ENCODE results near the gene RABL3.

Gene RABL3

DNA sequence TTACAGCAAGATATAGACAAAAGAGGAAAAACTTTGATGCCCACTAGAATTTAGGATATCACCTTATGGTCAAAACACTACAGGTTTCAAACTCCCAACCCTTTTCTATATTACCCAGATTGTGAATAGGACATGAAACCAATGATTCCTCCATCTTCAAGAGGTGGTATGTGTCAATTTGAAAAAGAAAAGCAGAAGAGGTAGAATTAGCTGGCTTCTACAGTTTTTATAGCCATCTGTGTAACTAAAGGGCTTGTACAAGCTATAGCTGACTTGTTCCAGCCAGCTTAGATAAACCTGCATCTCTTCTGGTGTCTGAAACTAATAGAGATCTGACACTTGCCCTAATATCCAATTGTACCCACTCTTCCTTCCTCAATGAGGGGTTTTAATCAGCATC lies 35.4 kb downstream of the RABL3 start:
- no peak overlapping the region for H3K4me3 ChIP-seq (ENCODE audit: low read length)
- no peak overlapping the region for H3K9ac ChIP-seq (ENCODE audit: low read depth, low read length)
- H3K9me3 ChIP-seq (ENCODE audit: insufficient read depth, low read depth, low read length), result peaks cover 2% of the 10 kb centered on the region; the same call in 1 of the 2 replicates
- H3K36me3 ChIP-seq (ENCODE audit: insufficient read depth, low read depth, low read length), result 0 out of 2 replicates have a peak, but pooled peaks cover 11% of the 10 kb centered on the region
- H3K27ac ChIP-seq (ENCODE audit: low read length), result no peak overlapping the region
- H3K27me3 ChIP-seq (ENCODE audit: insufficient read depth, low read length), result no peaks in the 10 kb centered on the region
- H3K4me1 ChIP-seq (ENCODE audit: insufficient read depth, low read length), result no peaks in the 10 kb centered on the region

DNA sequence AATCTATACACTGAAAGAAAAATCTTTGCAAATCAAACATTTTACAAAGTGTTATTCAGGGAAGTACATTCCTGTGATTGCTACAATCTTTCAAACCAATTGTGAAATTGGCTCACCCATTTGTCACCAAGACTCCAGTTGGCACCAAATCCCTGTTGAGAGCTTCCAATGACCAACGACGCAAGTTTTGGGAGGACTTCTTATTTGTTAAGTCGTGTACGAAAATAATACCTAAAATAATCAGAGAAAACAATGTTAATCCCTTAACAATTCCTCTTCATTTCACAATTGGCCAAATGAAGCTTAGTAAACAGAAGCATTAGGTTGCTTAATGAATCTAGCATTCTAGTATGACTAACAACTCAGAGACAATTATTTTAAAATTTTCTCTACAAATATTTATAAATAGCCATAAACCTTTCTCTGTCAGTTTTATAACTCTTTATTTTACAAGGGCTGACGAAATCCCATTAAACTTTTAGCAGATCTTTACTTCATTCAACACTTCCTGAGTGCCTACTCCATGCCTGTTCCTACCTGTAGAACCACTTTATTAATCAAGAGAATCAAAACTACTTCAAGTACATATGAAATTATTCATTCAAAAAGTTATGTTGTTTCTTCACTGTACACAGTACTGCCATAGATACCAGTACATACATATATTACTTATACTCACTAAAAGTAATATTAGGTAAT lies 36.3 kb downstream of the RABL3 start:
- Histone ChIP-seq H3K27ac (ENCODE audit: low read length) (no peak overlapping the region), H3K4me3 (ENCODE audit: low read length) (no peak overlapping the region), H3K4me1 (ENCODE audit: insufficient read depth, low read length) (no peaks in the 10 kb centered on the region), H3K9me3 (ENCODE audit: insufficient read depth, low read depth, low read length) (peaks cover 2% of the 10 kb centered on the region; the same call in 1 of the 2 replicates), H3K27me3 (ENCODE audit: insufficient read depth, low read length) (no peaks in the 10 kb centered on the region), H3K36me3 (ENCODE audit: insufficient read depth, low read depth, low read length) (0 out of 2 replicates have a peak, but pooled peaks cover 11% of the 10 kb centered on the region), H3K9ac (ENCODE audit: low read depth, low read length) (no peak overlapping the region)

DNA sequence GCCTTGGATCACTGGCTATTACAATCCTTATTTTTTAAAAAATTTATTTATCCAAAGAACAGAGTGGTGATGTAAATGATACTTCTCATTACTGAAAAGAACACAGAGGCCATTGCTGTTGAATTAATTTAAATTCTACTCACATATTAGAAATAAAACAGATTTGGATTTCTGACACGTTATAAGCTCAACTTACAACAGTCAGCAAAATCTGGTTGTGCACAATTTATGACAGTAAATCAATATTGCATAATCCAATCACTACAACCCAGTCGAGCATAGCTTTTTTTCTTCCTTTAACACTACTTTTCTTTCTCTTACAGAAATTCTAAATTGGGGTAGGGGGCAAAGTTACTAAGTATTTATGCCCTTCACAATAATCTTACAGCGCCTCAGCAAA lies 43.0 kb downstream of the RABL3 start:
- Histone ChIP-seq H3K27ac (ENCODE audit: low read length) (no peak overlapping the region), H3K27me3 (ENCODE audit: insufficient read depth, low read length) (no peaks in the 10 kb centered on the region), H3K9me3 (ENCODE audit: insufficient read depth, low read depth, low read length) (peaks cover 2% of the 10 kb centered on the region; the same call in 1 of the 2 replicates), H3K4me1 (ENCODE audit: insufficient read depth, low read length) (peaks cover 10% of the 10 kb centered on the region; the same call in 1 of the 2 replicates), H3K4me3 (ENCODE audit: low read length) (no peak overlapping the region), H3K36me3 (ENCODE audit: insufficient read depth, low read depth, low read length) (0 out of 2 replicates have a peak, but pooled peaks cover 5% of the 10 kb centered on the region), H3K9ac (ENCODE audit: low read depth, low read length) (no peak overlapping the region)

DNA sequence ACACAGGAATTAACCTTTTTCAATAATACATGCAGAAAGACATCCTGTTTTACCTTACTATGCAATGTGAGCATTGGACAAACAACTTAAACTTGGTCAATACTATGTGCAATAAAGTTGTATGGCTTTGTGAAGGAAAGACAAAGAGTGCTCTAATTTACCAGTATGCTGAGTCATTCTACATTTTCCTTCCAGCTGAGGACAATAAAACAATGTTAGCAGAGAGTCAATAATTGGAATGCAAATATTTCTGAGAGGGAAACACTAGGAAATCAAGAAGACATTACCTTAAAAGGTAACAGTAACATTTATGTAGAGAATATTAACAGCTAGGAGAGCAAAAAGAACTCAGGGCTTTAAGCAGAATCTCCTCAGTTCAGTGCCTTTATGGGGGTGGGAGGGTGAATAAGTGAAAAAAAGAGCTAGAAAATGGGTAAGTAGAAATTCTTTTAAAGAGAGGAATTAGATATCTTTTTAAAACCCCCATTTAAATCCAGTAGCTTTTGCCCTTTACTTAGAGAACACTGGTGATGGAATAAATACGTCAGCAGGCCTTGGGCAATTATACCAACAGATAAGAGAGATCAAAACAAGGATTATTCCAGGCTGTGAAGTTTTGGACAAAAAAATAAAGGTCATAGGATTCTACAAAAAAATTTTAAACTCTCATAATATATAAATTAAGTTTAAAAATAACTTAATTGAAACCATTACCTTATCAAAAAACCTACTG lies 48.7 kb downstream of the RABL3 start:
- H3K4me3 ChIP-seq (ENCODE audit: low read length), result no peak overlapping the region
- no peaks in the 10 kb centered on the region for H3K27me3 ChIP-seq (ENCODE audit: insufficient read depth, low read length)
- H3K9ac ChIP-seq (ENCODE audit: low read depth, low read length), result peak overlapping the region; percentile 40; the same call in 1 of the 2 replicates
- no peaks in the 10 kb centered on the region for H3K9me3 ChIP-seq (ENCODE audit: insufficient read depth, low read depth, low read length)
- no peaks in the 10 kb centered on the region for H3K36me3 ChIP-seq (ENCODE audit: insufficient read depth, low read depth, low read length)
- peaks cover 28% of the 10 kb centered on the region; the same call in 1 of the 2 replicates for H3K4me1 ChIP-seq (ENCODE audit: insufficient read depth, low read length)
- peak overlapping the region; percentile 51 for H3K27ac ChIP-seq (ENCODE audit: low read length)

DNA sequence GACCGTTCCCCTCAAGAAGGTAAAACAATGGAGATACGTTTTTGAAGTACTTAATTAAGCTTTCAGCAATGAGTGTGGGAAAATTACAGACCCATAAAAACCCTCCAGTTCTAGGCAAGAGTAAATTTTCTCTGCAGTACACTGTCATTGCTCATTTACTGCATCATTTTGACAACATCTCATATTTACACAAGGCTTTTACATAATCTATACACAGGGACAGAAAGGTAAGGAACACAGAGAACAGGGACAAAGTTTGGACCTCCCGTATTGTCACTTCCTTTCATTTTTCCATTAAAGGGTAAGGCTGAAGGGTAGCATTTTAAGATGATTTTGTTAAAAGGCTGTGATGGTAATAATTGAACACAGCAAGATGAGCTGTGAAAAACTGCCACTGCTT lies 52.9 kb downstream of the RABL3 start:
- no peaks in the 10 kb centered on the region for H3K36me3 ChIP-seq (ENCODE audit: insufficient read depth, low read depth, low read length)
- no peak overlapping the region for H3K4me3 ChIP-seq (ENCODE audit: low read length)
- no peak overlapping the region for H3K9ac ChIP-seq (ENCODE audit: low read depth, low read length)
- H3K4me1 ChIP-seq (ENCODE audit: insufficient read depth, low read length), result peaks cover 18% of the 10 kb centered on the region; the same call in 1 of the 2 replicates
- H3K27ac ChIP-seq (ENCODE audit: low read length), result no peak overlapping the region
- no peaks in the 10 kb centered on the region for H3K27me3 ChIP-seq (ENCODE audit: insufficient read depth, low read length)
- H3K9me3 ChIP-seq (ENCODE audit: insufficient read depth, low read depth, low read length), result no peaks in the 10 kb centered on the region

DNA sequence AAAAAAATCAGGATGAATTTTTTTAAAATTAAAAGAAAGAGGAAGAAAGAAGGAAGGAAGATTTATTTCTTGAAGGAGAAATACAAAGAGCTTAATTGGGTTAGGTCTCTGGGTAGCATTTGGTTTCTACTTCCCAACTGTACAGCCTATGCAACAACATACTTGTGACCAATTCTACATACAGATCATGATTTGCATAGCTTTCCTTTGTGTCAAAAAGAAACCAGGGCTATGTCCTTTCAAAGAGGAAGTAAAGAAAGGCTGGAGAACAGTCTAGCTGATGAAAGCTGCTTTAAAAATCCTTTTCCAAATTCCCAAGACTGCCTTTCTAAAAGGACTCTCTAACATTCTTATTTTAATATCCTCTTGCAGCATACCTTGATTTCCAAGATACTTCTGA lies 54.2 kb downstream of the RABL3 start:
- no peak overlapping the region for H3K9ac ChIP-seq (ENCODE audit: low read depth, low read length)
- H3K27ac ChIP-seq (ENCODE audit: low read length), result no peak overlapping the region
- H3K27me3 ChIP-seq (ENCODE audit: insufficient read depth, low read length), result no peaks in the 10 kb centered on the region
- H3K4me1 ChIP-seq (ENCODE audit: insufficient read depth, low read length), result peaks cover 9% of the 10 kb centered on the region; the same call in 1 of the 2 replicates
- H3K9me3 ChIP-seq (ENCODE audit: insufficient read depth, low read depth, low read length), result no peaks in the 10 kb centered on the region
- H3K36me3 ChIP-seq (ENCODE audit: insufficient read depth, low read depth, low read length), result no peaks in the 10 kb centered on the region
- no peak overlapping the region for H3K4me3 ChIP-seq (ENCODE audit: low read length)

DNA sequence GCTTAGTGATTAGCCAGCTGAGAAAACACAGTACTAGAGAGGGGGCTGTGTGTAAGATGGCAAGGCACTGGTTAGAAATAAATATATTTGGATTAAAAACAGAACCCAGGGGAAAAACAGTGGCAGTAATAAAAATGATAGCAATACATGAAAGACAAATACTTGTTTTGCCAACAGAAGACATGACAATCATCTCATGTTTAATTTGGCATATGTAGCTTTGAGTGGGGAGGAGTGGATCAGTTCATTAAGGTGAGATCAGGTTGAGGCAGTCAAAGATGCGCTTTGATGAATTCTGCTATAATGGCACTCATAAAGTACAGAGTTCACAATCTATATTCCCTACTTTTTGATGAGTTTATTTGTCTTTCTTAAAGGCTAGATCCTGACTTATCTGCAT lies 56.9 kb downstream of the RABL3 start:
- H3K36me3 ChIP-seq (ENCODE audit: insufficient read depth, low read depth, low read length), result no peaks in the 10 kb centered on the region
- no peak overlapping the region for H3K4me3 ChIP-seq (ENCODE audit: low read length)
- H3K27me3 ChIP-seq (ENCODE audit: insufficient read depth, low read length), result no peaks in the 10 kb centered on the region
- H3K9me3 ChIP-seq (ENCODE audit: insufficient read depth, low read depth, low read length), result no peaks in the 10 kb centered on the region
- no peak overlapping the region for H3K27ac ChIP-seq (ENCODE audit: low read length)
- no peak overlapping the region for H3K9ac ChIP-seq (ENCODE audit: low read depth, low read length)
- H3K4me1 ChIP-seq (ENCODE audit: insufficient read depth, low read length), result peaks cover 27% of the 10 kb centered on the region; the same call in 1 of the 2 replicates

DNA sequence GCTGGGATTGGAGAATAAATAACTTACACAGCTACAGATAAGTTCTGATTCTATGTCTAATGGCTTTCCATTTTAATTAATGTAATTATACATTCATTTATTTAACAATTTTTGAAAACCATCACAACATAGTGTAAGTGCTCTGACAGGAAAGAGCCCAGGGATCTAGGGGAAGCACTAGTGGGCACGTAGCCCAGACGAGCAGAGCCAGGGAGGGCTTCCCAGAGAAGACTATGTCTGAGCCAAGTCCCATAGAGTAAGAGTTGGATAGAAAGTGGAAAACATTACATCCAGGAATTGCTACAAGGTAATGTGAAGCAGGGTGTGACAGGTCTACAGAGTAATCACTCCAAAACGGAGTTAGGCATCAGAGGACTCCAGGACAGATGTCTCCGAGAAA lies 57.4 kb downstream of the RABL3 start:
- Histone ChIP-seq H3K36me3 (ENCODE audit: insufficient read depth, low read depth, low read length) (no peaks in the 10 kb centered on the region), H3K4me1 (ENCODE audit: insufficient read depth, low read length) (peaks cover 27% of the 10 kb centered on the region; the same call in 1 of the 2 replicates), H3K4me3 (ENCODE audit: low read length) (no peak overlapping the region), H3K9ac (ENCODE audit: low read depth, low read length) (no peak overlapping the region), H3K27ac (ENCODE audit: low read length) (no peak overlapping the region), H3K27me3 (ENCODE audit: insufficient read depth, low read length) (no peaks in the 10 kb centered on the region), H3K9me3 (ENCODE audit: insufficient read depth, low read depth, low read length) (no peaks in the 10 kb centered on the region)

DNA sequence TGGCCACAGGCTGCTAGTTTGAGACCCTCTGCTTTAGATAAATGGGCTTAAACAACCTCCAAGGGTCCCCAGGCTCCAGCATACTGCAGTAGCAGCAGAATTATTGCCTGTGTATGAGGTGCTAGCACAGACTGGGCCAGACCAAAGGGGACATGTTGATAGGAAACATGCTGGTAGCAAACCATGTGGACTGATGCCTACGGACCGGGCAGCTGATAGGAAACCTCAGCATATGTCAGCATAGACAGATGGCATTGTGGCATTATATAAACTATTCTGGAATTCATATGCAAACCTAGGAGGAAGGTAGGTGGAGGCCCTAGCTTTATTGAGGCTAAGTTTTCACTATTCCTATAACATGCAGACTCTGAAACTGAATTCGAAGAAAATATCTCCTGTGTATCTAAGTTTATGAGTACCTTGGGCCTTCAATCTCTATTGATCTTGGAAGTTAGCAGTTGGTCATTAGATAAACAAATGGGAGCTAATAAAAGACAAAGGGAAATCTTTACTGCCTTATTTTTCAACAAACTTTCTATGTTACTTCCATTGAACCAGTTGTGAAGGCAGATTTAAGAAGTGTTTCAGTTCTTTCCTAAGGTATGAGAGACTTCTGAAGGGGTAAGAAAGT lies 58.5 kb downstream of the RABL3 start:
- Histone ChIP-seq H3K27me3 (ENCODE audit: insufficient read depth, low read length) (no peaks in the 10 kb centered on the region), H3K4me3 (ENCODE audit: low read length) (no peak overlapping the region), H3K27ac (ENCODE audit: low read length) (no peak overlapping the region), H3K9me3 (ENCODE audit: insufficient read depth, low read depth, low read length) (no peaks in the 10 kb centered on the region), H3K36me3 (ENCODE audit: insufficient read depth, low read depth, low read length) (no peaks in the 10 kb centered on the region), H3K9ac (ENCODE audit: low read depth, low read length) (no peak overlapping the region), H3K4me1 (ENCODE audit: insufficient read depth, low read length) (peaks cover 27% of the 10 kb centered on the region; the same call in 1 of the 2 replicates)

DNA sequence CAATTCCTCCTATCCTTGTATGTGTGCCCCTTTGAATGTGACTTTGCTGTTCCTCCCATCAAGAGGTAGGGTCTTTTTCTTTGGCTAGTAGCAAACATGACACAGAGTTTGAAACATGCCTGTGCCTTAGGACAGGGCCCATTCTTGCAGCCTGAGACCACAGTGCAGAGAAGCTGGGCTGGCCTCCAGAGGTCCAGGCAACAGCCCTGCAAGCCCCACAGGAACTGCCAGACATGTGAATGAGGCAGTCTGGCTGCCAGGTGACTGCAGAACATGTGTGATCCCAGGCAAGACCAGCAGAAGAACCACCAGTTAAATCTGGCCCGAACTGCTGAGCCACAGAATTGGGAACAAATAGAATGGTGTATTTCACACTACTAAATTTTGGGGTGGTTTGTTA lies 59.1 kb downstream of the RABL3 start:
- H3K36me3 ChIP-seq (ENCODE audit: insufficient read depth, low read depth, low read length), result no peaks in the 10 kb centered on the region
- no peak overlapping the region for H3K27ac ChIP-seq (ENCODE audit: low read length)
- no peaks in the 10 kb centered on the region for H3K27me3 ChIP-seq (ENCODE audit: insufficient read depth, low read length)
- H3K4me1 ChIP-seq (ENCODE audit: insufficient read depth, low read length), result peaks cover 33% of the 10 kb centered on the region; the same call in 1 of the 2 replicates
- no peaks in the 10 kb centered on the region for H3K9me3 ChIP-seq (ENCODE audit: insufficient read depth, low read depth, low read length)
- no peak overlapping the region for H3K4me3 ChIP-seq (ENCODE audit: low read length)
- H3K9ac ChIP-seq (ENCODE audit: low read depth, low read length), result no peak overlapping the region

DNA sequence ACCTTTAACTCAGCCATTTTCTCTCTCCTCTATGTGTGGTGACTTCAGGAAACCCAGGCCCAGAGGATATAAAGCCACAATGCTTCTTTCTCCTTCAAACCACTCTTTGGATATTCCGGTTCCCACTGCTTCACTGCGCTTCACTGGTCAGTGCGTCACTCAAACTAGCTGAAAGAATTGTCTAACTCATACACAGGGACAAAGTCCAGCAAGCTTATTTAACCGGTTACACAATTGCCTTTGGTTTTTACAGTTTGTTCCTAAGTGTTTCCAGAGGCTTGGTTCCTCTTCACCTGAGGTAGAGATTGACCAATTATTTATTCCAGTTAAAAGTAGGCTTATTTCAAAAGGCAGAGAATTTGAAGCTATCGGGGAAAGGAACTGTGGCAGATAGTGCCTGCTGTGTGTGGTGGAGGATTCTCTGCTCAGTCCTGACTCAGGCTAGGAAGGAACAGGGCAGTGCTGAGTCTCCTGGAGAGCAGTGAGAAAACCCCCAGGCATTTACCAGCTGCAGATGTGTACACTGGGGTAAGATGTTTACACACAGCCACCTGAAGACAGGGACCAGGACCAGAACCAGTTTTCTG lies 60.1 kb downstream of the RABL3 start, which contains the start of gene HGD:
Gene HGD (minus strand): TSS at position 145 of the 587 bp plus-strand sequence. CDS start 128 bp downstream, at position 17.
- H3K36me3 ChIP-seq (ENCODE audit: insufficient read depth, low read depth, low read length), result no peaks in the 10 kb centered on the region
- H3K4me1 ChIP-seq (ENCODE audit: insufficient read depth, low read length), result peaks cover 39% of the 10 kb centered on the region; the same call in 1 of the 2 replicates
- H3K27ac ChIP-seq (ENCODE audit: low read length), result peak within 1 kb of the TSS; percentile 44

More for the DNA sequence above, 60.1 kb downstream of the RABL3 start, which contains the start of gene HGD:
- Histone ChIP-seq H3K9me3 (ENCODE audit: insufficient read depth, low read depth, low read length) (no peaks in the 10 kb centered on the region), H3K4me3 (ENCODE audit: low read length) (no peak within 1 kb of the TSS), H3K27me3 (ENCODE audit: insufficient read depth, low read length) (no peaks in the 10 kb centered on the region), H3K9ac (ENCODE audit: low read depth, low read length) (peak within 1 kb of the TSS; percentile 52; the same call in 1 of the 2 replicates)
